HG02623 (cell line): ENCODE measurements around the gene NTMT2.
"Not testable (repeated sequence)": the region's sequence is repeated elsewhere in the genome, so short reads cannot be mapped to it uniquely, and the experiment has no call there.

ENCODE experiments used
- ATAC-seq: cut with Tn5 transposase; IDR thresholded peaks from one replicate; pipeline ENCODE4 v1.9.1; 2021; ENCODE audit warnings: moderate library complexity; ENCODE audit not compliant: unreplicated experiment

Gene NTMT2

GRCh38 chr1:170156594-170156993 is 10.8 kb downstream of the NTMT2 start:
- ATAC-seq, result no peak

GRCh38 chr1:170157820-170158219 is 12.1 kb downstream of the NTMT2 start:
- no peak for ATAC-seq

- ATAC-seq, result no peak
These were observed 16.9 kb downstream of the NTMT2 start for GRCh38 chr1:170162459-170163246.

GRCh38 chr1:170164103-170164763 is 18.5 kb downstream of the NTMT2 start:
- ATAC-seq, result no peak

- no peak for ATAC-seq
These were observed 20.9 kb downstream of the NTMT2 start for GRCh38 chr1:170166518-170167180.

GRCh38 chr1:170168265-170168664 is 22.5 kb downstream of the NTMT2 start:
- no peak for ATAC-seq

- not testable (repeated sequence) for ATAC-seq
These were observed 24.8 kb downstream of the NTMT2 start for GRCh38 chr1:170170513-170170912.

- ATAC-seq, result no peak
These were observed 28.6 kb downstream of the NTMT2 start for GRCh38 chr1:170174395-170174794.

GRCh38 chr1:170175041-170175440 is 29.3 kb downstream of the NTMT2 start:
- no peak for ATAC-seq

GRCh38 chr1:170175484-170175883 is 29.7 kb downstream of the NTMT2 start:
- no peak for ATAC-seq

- no peak for ATAC-seq
These were observed 31.0 kb downstream of the NTMT2 start for GRCh38 chr1:170176772-170177171.

GRCh38 chr1:170182442-170182841 is 36.7 kb downstream of the NTMT2 start:
- no peak for ATAC-seq

- ATAC-seq, result no peak
These were observed 46.8 kb downstream of the NTMT2 start for GRCh38 chr1:170192546-170192945.

GRCh38 chr1:170194451-170194850 is 48.7 kb downstream of the NTMT2 start:
- no peak for ATAC-seq

GRCh38 chr1:170196490-170197236 is 50.9 kb downstream of the NTMT2 start:
- ATAC-seq, result no peak

- ATAC-seq, result no peak
These were observed 52.3 kb downstream of the NTMT2 start for GRCh38 chr1:170198090-170198489.

- no peak for ATAC-seq
These were observed 52.8 kb downstream of the NTMT2 start for GRCh38 chr1:170198584-170198983.

GRCh38 chr1:170200161-170200560 is 54.4 kb downstream of the NTMT2 start:
- ATAC-seq, result no peak

- ATAC-seq, result no peak
These were observed 55.0 kb downstream of the NTMT2 start for GRCh38 chr1:170200621-170201397.

- no peak for ATAC-seq
These were observed 57.9 kb downstream of the NTMT2 start for GRCh38 chr1:170203693-170204092.
